Psoas muscle (tissue), 8 donors: ENCODE measurements around the gene SLC28A3. TPM values are rescaled to one million over a fixed set of nuclear protein-coding genes. Genes with fewer than 3 reads are reported as not detected.

Experiments used
- ATAC-seq, 4 donors: fragments of 200-7000 bp; cut with Tn5 transposase; one replicate each; pipeline ENCODE4 v1.9.1; 2020; ENCODE audit warnings: moderate library complexity in 3 of 4, mild to moderate bottlenecking in 2 of 4
- DNase-seq, 2 donors: peaks; one replicate each; pipeline ENCODE4 v3.0.0-alpha.2; 2020
- H3K27ac ChIP-seq: fragments of 200-600 bp; one replicate; pipeline ENCODE4 v1.8.0; 2022
- H3K27me3 ChIP-seq, 3 donors: fragments of 200-600 bp in 1 of 3; one replicate each; pipeline versions ENCODE4 v1.6.1 to v1.8.0; 2013 to 2022; ENCODE audit warnings: low read length in 2 of 3, mild to moderate bottlenecking in 2 of 3, moderate library complexity in 1 of 3; ENCODE audit not compliant: insufficient read depth in 3 of 3
- H3K36me3 ChIP-seq, 2 donors: fragments of 200-600 bp in 1 of 2; one replicate each; pipeline versions ENCODE4 v1.6.1 to v1.8.0; 2013 to 2022; ENCODE audit warnings: low read depth in 1 of 2, mild to moderate bottlenecking in 1 of 2, moderate library complexity in 1 of 2; ENCODE audit not compliant: insufficient read depth in 1 of 2
- H3K4me1 ChIP-seq: fragments of 200-600 bp; one replicate; pipeline ENCODE4 v1.8.0; 2022
- H3K4me3 ChIP-seq: fragments of 200-600 bp; one replicate; pipeline ENCODE4 v1.8.0; 2022; ENCODE audit warnings: mild to moderate bottlenecking
- H3K9me3 ChIP-seq: fragments of 200-600 bp; one replicate; pipeline ENCODE4 v1.8.0; 2022
- CTCF ChIP-seq: fragments of 200-600 bp; IDR thresholded peaks from one replicate; pipeline ENCODE4 v1.8.0; 2022; ENCODE audit warnings: antibody characterized with exemption
- WGBS, 3 donors: extraction: QIAGEN DNeasy Blood & Tissue Kit; methylation state at CpG; one replicate each; pipeline versions ENCODE4 v1.1.6 to v1.1.7; 2013; 5-methylcytosine and 5-hydroxymethylcytosine counted together
- intact Hi-C, 2 donors: fragments of 100-400 bp; cut with DNase I; formaldehyde crosslinking; loops; one replicate each; pipeline versions ENCODE4 v1.11.0 to v1.14.2; 2022
- polyA plus RNA-seq, 3 donors: library from polyadenylated mRNA; stranded (reverse); fragments of 200-250 nt; gene quantifications; one replicate each; pipeline ENCODE4 v1.2.3, GENCODE V29; 2013
- total RNA-seq, 4 donors: library from RNA; stranded (reverse); fragmentation: NEBNext Ultra II Directional in 2 of 4; extraction: Animal tissue kit (Norgen Biotek cat#: 25700) in 2 of 4; gene quantifications; one replicate each; pipeline versions ENCODE4 v1.2.1 to v1.2.4, GENCODE V29; 2021 to 2023
- donor health status: healthy with polysubstance abuse.
- donor health status: DM: no; HTN: no; CAD: no; lungs with moderate emphysema.
- donor health status: Bipolar disorder and iron deficiency.
- donor health status: healthy.
- donor health status: DM: yes; HTN: yes; CAD: no.
- donor health status: DM: no; HTN: no; CAD: no.
- donor health status: DM: no; HTN: no; CAD: no.
- donor health status: DM: yes; HTN: yes; CAD: no.

Gene SLC28A3
- total and polyA plus RNA-seq, 7 donors = not detected

DNA sequence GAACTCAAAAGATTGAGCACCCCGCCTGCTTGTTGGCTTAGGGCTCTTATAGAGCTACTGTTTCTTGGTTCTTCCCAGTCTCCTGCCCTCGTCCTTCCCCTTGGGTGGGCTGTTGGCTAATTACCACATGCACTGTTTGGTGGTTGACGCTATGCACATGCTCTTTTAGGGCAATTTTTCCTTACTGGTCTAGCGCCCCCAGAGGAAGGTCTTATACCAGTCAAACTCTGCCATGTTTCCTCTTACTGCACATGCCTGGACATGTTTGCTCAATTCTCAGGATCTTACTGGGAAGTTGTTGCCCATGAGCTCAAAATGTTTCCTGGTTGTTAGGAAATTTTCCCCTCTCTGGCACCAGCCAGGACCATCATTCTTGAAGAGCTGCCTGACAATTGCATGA lies 101.9 kb downstream of the SLC28A3 start:
- DNase-seq (no peak), ATAC-seq (no peak)
- no peak overlapping the region for H3K27ac ChIP-seq
- no peak overlapping the region for H3K4me3 ChIP-seq
- no peaks in the 10 kb centered on the region for H3K9me3 ChIP-seq
- H3K4me1 ChIP-seq = no peaks in the 10 kb centered on the region
- WGBS, 3 donors = 89 to 92% (median 90%) methylated on average over 4 of the region's 4 CpGs
- intact Hi-C loops = no loop called here
- no peaks in the 10 kb centered on the region for H3K36me3 ChIP-seq
- H3K27me3 ChIP-seq = no peaks in the 10 kb centered on the region
- TF ChIP-seq CTCF = no peak

GRCh38 chr9:84235511-84235910 lies 105.0 kb downstream of the SLC28A3 start:
- Histone ChIP-seq H3K4me1 (no peaks in the 10 kb centered on the region), H3K4me3 (no peak overlapping the region), H3K27me3 (no peaks in the 10 kb centered on the region), H3K36me3 (no peaks in the 10 kb centered on the region), H3K9me3 (no peaks in the 10 kb centered on the region), H3K27ac (no peak overlapping the region)
- no peak for DNase-seq
- no peak for TF ChIP-seq CTCF
- intact Hi-C loops = no loop called here
- WGBS, 3 donors = 85 to 90% (median 87%) methylated on average over 4 of the region's 4 CpGs
- ATAC-seq = no peak

DNA sequence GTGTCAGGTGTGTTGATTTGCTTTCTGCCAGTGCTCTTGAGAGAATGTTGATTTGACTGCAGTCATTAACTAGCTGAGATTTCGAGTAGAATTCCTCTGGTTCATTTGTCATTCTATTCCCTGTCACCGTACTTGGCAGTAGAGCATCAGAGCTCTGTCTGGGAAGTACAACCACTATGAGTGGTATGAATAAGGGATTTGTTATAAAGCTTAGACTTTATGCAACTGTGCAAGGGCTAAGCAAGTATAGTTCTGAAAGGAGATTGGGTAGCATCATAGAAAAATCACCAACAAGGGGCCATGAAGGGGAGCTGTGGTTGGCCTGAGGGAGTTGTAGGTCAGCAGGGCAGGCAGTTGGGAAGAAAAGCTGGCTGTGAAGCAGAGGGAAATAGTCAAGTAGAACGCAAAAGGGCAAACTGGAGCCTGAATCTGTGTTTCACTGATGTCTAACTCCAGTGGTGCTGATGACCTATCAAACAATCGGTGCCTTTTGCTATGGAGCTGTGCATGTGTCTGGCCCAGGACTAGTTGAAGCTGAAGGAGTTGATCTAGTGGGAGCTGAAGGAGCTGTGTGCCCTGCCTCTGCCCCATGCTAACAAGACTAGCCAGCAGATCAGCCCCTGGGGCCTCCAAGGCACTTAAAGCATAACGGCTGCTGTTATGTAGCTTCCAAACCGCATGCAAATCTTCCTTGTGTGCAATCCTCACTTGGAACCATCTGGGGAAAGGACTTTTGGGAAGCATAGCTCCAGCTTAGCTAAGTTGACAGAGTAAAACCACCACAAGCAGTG lies 110.0 kb downstream of the SLC28A3 start:
- Histone ChIP-seq H3K27ac (no peak overlapping the region), H3K4me3 (no peak overlapping the region), H3K36me3 (no peaks in the 10 kb centered on the region), H3K9me3 (no peaks in the 10 kb centered on the region), H3K27me3 (no peaks in the 10 kb centered on the region), H3K4me1 (no peaks in the 10 kb centered on the region)
- no peak for DNase-seq
- intact Hi-C loops = loop anchor here in 1 of 2 donors (1.0 kb wide), 1 partner anchor 19 kb away; no protein-coding TSS in a partner anchor
- TF ChIP-seq CTCF = no peak
- ATAC-seq = no peak
- 41 to 45% (median 42%) methylated on average over 6 of the region's 6 CpGs for WGBS, 3 donors

- 74 to 87% (median 83%) methylated on average over 4 of the region's 4 CpGs for WGBS, 3 donors
- no peak overlapping the region for H3K27ac ChIP-seq
- no peak for DNase-seq
- intact Hi-C loops = no loop called here
- H3K4me1 ChIP-seq = no peaks in the 10 kb centered on the region
- no peak for TF ChIP-seq CTCF
- no peak overlapping the region for H3K4me3 ChIP-seq
- H3K36me3 ChIP-seq = no peaks in the 10 kb centered on the region
- H3K9me3 ChIP-seq = no peaks in the 10 kb centered on the region
- no peaks in the 10 kb centered on the region for H3K27me3 ChIP-seq
- no peak for ATAC-seq
Observed at GRCh38 chr9:84229191-84229590, 111.4 kb downstream of the SLC28A3 start.
